Stomach (tissue), 9 donors: ENCODE results near the gene IGFN1. TPM values are rescaled to one million over a fixed set of nuclear protein-coding genes. Genes with fewer than 3 reads are reported as not detected.
"Not testable (repeated sequence)": the region's sequence is repeated elsewhere in the genome, so short reads cannot be mapped to it uniquely, and the experiment has no call there.

Source experiments
- DNase-seq, 2 donors: peaks; one replicate each; pipeline versions ENCODE4 v3.0.0 to v3.0.0-alpha.2; 2013 to 2019
- H3K27ac ChIP-seq, 5 donors: fragments of 200-600 bp in 4 of 5; sonication (generic) in 4 of 5; one replicate each; pipeline ENCODE4 v1.5.1; 2013 to 2019; ENCODE audit warnings: mild to moderate bottlenecking in 1 of 5, moderate library complexity in 1 of 5
- H3K27me3 ChIP-seq, 3 donors: fragments of 200-600 bp; sonication (generic); one replicate each; pipeline ENCODE4 v1.5.1; 2017 to 2019; ENCODE audit warnings: mixed run types in 1 of 3
- H3K36me3 ChIP-seq, 4 donors: fragments of 200-600 bp; sonication (generic); 1 replicate in 3 of 4; 2 replicates in 1 of 4; pipeline ENCODE4 v1.5.1; 2016 to 2019
- H3K4me1 ChIP-seq, 4 donors: fragments of 200-600 bp; sonication (generic); one replicate each; pipeline ENCODE4 v1.5.1; 2016 to 2019
- H3K4me3 ChIP-seq, 4 donors: fragments of 200-600 bp; sonication (generic) in 3 of 4; one replicate each; pipeline ENCODE4 v1.5.1; 2016 to 2019; ENCODE audit warnings: mild to moderate bottlenecking in 1 of 4
- H3K9me3 ChIP-seq, 4 donors: fragments of 200-600 bp; sonication (generic); one replicate each; pipeline ENCODE4 v1.5.1; 2016 to 2019
- CTCF ChIP-seq, 7 experiments: fragments of 450-650 bp in 4 of 7; fragments of 200-600 bp in 3 of 7; sonication (generic) in 3 of 7; IDR thresholded peaks; one replicate each; pipeline ENCODE4 v1.5.1; 2016 to 2019; ENCODE audit warnings: antibody characterized with exemption in 7 of 7, control low read depth in 2 of 7, mild to moderate bottlenecking in 1 of 7
- EP300 ChIP-seq: sonication (generic); formaldehyde crosslinking; IDR thresholded peaks from one replicate; pipeline ENCODE4 v1.6.1; 2017; ENCODE audit warnings: antibody characterized with exemption
- POLR2A ChIP-seq, 4 donors: fragments of 450-650 bp; IDR thresholded peaks; one replicate each; pipeline ENCODE4 v1.6.1; 2016; ENCODE audit warnings: antibody characterized with exemption in 4 of 4, control low read depth in 2 of 4, mild to moderate bottlenecking in 1 of 4, moderate library complexity in 1 of 4
- POLR2AphosphoS5 ChIP-seq, 3 donors: sonication (generic); formaldehyde crosslinking; IDR thresholded peaks; one replicate each; pipeline ENCODE4 v1.6.1; 2016; ENCODE audit warnings: antibody characterized with exemption in 3 of 3
- WGBS, 5 donors: extraction: QIAGEN DNeasy Blood & Tissue Kit in 3 of 5; methylation state at CpG; one replicate each; pipeline versions ENCODE4 v1.1.5 to v1.1.7; 2013 to 2018; 5-methylcytosine and 5-hydroxymethylcytosine counted together
- intact Hi-C: fragments of 100-400 bp; cut with DNase I; formaldehyde crosslinking; loops from one replicate; pipeline ENCODE4 v1.15.1; 2023; ENCODE audit warnings: low total_unique reads
- polyA plus RNA-seq, 3 donors: library from polyadenylated mRNA; stranded (reverse); fragments of 200-250 nt; gene quantifications; one replicate each; pipeline ENCODE4 v1.2.3, GENCODE V29; 2013
- total RNA-seq, 5 donors: library from RNA; depleted of rRNA; stranded (reverse); fragments of >200 nt; gene quantifications; one replicate each; pipeline versions ENCODE4 v1.1.0 to v1.2.3, GENCODE V29; 2014 to 2016
- donor health status: healthy with polysubstance abuse.
- donor health status: Bipolar disorder and iron deficiency.
- donor health status: healthy.

IGFN1 gene
- total and polyA plus RNA-seq, 8 donors: under 0.01 to 0.55 (median 0.05) TPM; not detected in 3

DNA sequence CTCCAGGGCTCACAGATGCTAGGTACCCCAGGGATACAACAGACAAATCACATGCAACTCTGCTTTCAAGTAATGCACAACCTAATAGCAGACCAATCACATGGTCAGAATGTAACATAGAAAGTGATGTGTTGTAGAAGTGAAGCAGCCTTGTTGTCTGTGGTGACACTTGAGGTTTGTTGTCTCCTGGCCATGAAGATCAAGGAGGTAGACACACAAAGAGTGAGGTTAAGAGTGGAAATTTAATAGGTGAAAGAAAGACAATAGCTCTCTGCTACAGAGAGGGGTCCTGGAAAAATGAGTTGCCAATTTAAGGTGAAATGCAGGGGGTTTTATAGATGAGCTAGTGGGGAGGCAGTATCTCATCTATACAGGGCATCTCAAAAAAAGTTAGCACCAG lies 33.8 kb upstream of the IGFN1 start:
- peaks cover 14 to 25% (median 19%) of the 10 kb centered on the region in 4 donors for H3K4me1 ChIP-seq
- TF ChIP-seq CTCF (IDR thresholded peaks at IDR 0.05) (no peak), EP300 (no peak), POLR2A (IDR thresholded peaks at IDR 0.05) (no peak), POLR2AphosphoS5 (IDR thresholded peaks at IDR 0.05) (no peak)
- no peak overlapping the region for H3K4me3 ChIP-seq
- H3K27ac ChIP-seq: no peak overlapping the region
- H3K9me3 ChIP-seq: no peaks in the 10 kb centered on the region
- H3K27me3 ChIP-seq: no peaks in the 10 kb centered on the region
- intact Hi-C loops: no loop called here
- peaks cover 0 to 2% (median under 1%) of the 10 kb centered on the region in 4 donors for H3K36me3 ChIP-seq
- DNase-seq: no peak

GRCh38 chr1:201157949-201158348 lies 32.7 kb upstream of the IGFN1 start:
- intact Hi-C loops: no loop called here
- WGBS, 5 donors: 82 to 90% (median 90%) methylated on average over 2 of the region's 2 CpGs
- H3K27me3 ChIP-seq: no peaks in the 10 kb centered on the region
- H3K4me3 ChIP-seq: no peak overlapping the region
- H3K4me1 ChIP-seq: peaks cover 13 to 16% (median 15%) of the 10 kb centered on the region in 4 donors
- TF ChIP-seq EP300: no peak
- TF ChIP-seq POLR2AphosphoS5 (IDR thresholded peaks at IDR 0.05): no peak
- no peak for TF ChIP-seq CTCF (IDR thresholded peaks at IDR 0.05)
- no peak for TF ChIP-seq POLR2A (IDR thresholded peaks at IDR 0.05)
- no peak overlapping the region for H3K27ac ChIP-seq
- H3K9me3 ChIP-seq: no peaks in the 10 kb centered on the region
- H3K36me3 ChIP-seq: no peaks in the 10 kb centered on the region
- DNase-seq: no peak

- H3K36me3 ChIP-seq, H3K27ac ChIP-seq, H3K9me3 ChIP-seq, DNase-seq, H3K27me3 ChIP-seq, intact Hi-C loops, H3K4me1 ChIP-seq, H3K4me3 ChIP-seq: not testable (repeated sequence)
- 83 to 93% (median 88%) methylated on average over 8 of the region's 8 CpGs for WGBS, 5 donors
Measured at GRCh38 chr1:201163036-201163435, 27.6 kb upstream of the IGFN1 start.

DNA sequence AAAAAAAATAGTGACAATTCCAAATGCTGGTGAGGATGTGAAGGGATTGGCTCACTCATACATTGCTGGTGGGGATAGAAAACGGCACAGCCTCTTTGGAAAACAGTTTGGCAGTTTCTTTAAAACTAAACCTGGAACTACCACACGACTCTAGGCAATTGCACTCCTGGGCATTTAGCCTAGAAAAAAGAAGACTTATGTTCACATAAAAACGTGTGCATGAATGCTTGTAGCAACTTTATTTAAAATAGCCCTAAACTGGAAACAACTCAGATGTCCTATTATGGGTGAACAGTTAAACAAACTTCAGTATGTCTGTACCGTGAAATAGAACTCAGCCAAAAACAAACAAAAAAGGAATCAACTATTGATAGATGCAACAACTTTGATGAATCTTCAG lies 26.9 kb upstream of the IGFN1 start:
- no peak overlapping the region for H3K4me3 ChIP-seq
- WGBS, 5 donors: 46 to 61% (median 53%) methylated on average over 4 of the region's 4 CpGs
- no peak overlapping the region for H3K27ac ChIP-seq
- intact Hi-C loops: no loop called here
- TF ChIP-seq EP300 (no peak), POLR2A (IDR thresholded peaks at IDR 0.05) (no peak)
- DNase-seq: no peak
- peaks cover 0 to 8% (median 0%) of the 10 kb centered on the region in 4 donors for H3K4me1 ChIP-seq
- no peaks in the 10 kb centered on the region for H3K27me3 ChIP-seq
- H3K9me3 ChIP-seq: no peaks in the 10 kb centered on the region
- H3K36me3 ChIP-seq: no peaks in the 10 kb centered on the region

DNA sequence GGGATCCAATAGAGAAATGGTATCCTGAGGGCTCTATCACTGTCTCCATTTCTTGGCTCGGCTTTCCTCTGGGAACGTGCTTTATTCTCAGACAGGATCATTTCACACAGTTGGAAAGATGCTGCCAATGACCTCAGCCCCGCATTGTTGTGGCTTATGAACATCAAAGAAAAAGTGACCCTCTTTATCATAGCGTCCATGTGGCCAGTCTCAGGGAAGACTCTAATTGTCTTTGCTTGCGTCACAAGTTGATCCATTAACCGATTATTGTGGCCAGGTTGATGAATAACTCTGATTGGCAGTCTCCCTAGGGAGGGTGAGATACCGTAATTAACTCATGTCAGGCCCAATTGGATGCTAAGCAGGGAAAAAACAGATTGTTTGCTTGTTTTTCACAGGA lies 26.0 kb upstream of the IGFN1 start:
- H3K4me1 ChIP-seq: peaks cover 0 to 8% (median 0%) of the 10 kb centered on the region in 4 donors
- H3K9me3 ChIP-seq: no peaks in the 10 kb centered on the region
- H3K27me3 ChIP-seq: no peaks in the 10 kb centered on the region
- DNase-seq: no peak
- H3K36me3 ChIP-seq: no peaks in the 10 kb centered on the region
- H3K4me3 ChIP-seq: no peak overlapping the region
- 66 to 73% (median 70%) methylated on average over 7 of the region's 7 CpGs for WGBS, 5 donors
- TF ChIP-seq EP300 (no peak), CTCF (IDR thresholded peaks at IDR 0.05) (no peak), POLR2AphosphoS5 (IDR thresholded peaks at IDR 0.05) (no peak), POLR2A (IDR thresholded peaks at IDR 0.05) (no peak)
- H3K27ac ChIP-seq: no peak overlapping the region
- intact Hi-C loops: no loop called here
